ENCODE results near the gene ITPKB.

Gene ITPKB

GRCh38 chr1:226704169-226704937 lies 34.7 kb downstream of the ITPKB start:
- DNase-seq (ENCODE audit: low spot score) = no peak

DNA sequence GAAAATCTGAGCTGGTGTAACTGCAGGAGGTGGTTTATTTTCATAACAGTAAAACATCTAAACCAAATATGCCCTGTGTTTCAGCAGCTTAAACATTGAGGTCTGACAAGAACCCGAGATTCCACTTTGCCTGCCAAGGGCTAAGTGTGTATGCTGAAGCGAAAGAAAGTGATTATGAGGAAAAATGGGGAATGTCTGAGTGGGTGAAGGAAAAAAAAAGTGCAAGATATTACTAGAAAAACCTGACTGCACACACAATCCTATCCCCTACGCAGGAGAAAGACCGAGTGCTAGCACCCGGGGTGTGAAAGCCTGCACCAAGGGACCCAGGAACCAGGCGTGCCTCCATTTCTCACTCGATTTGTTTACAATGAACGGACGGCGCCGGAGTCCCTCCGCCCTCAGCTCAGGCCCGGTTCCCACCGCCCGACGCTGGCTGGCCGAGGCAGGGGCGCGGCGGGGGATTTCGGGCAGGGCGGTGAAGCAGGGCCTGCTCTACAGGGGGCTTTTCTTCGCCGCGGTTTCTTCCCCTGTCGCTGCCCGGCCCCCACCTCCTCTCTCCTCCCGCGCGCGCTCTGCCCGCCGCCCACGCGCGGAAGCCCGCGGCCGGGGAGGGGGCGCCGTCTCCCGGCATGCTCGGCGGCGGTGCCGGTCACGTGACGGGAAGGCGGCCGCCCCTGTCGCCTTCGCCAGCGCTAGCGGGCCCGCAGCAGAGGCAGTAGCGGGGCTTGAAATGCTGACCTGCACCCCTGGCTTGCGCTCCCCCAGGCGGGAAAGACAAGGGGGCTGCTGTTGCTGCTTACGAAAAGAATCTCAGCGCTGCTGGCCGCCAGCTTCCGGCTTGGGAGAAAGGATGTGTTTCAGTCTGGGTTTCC lies 35.9 kb downstream of the ITPKB start:
- DNase-seq (ENCODE audit: low spot score) = peak; percentile 90

- no peak for DNase-seq (ENCODE audit: low spot score)
These were observed 36.6 kb downstream of the ITPKB start for GRCh38 chr1:226702318-226702956.

DNA sequence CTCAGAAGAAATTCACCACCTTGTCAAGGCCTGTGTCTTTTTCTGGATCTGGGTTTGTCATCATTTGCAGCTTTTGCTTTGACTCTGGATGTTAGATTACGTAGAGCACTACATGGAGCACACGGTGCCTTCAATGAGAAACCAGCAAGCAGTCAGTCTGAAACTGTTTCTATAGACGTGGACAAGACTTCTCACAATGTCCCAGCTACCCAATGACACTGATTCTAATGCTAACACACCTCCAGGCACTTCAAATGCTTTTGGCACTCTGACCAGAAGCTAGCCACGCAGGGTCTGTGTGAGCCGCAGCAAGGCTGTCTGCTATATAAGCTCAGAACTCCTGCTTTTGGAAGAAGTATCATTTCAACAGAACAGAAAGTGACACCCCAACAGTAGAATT lies 38.2 kb downstream of the ITPKB start:
- DNase-seq (ENCODE audit: low spot score) = no peak

GRCh38 chr1:226699166-226699565 lies 39.9 kb downstream of the ITPKB start:
- no peak for DNase-seq (ENCODE audit: low spot score)

DNA sequence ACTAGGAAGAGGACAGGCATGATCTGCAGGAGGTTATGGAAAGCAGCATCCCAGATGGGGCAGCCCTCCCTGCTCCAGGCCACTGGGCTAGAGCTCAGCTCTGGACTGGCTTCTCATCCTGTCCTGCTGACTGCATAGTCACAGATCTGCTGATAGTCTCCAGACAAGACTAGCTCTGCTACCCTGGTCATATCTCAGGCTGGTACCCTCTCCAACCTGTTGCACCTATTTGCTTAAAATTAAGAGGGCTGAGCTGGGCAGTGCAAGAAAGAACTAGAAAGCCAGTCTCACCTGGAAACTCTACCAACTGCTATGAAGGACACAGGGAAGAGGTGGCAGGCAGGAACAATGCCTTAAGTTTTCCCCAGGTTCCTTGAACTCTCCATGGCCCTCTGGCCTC lies 40.4 kb downstream of the ITPKB start:
- no peak for DNase-seq (ENCODE audit: low spot score)

GRCh38 chr1:226697929-226698544 lies 41.0 kb downstream of the ITPKB start:
- no peak for DNase-seq (ENCODE audit: low spot score)

GRCh38 chr1:226697151-226697928 lies 41.7 kb downstream of the ITPKB start:
- no peak for DNase-seq (ENCODE audit: low spot score)

- no peak for DNase-seq (ENCODE audit: low spot score)
These were observed 42.5 kb downstream of the ITPKB start for GRCh38 chr1:226696547-226696946.

- no peak for DNase-seq (ENCODE audit: low spot score)
These were observed 43.7 kb downstream of the ITPKB start for GRCh38 chr1:226695335-226695900.

- DNase-seq (ENCODE audit: low spot score) = no peak
These were observed 46.3 kb downstream of the ITPKB start for GRCh38 chr1:226692823-226693222.

- no peak for DNase-seq (ENCODE audit: low spot score)
These were observed 46.9 kb downstream of the ITPKB start for GRCh38 chr1:226692051-226692792.

DNA sequence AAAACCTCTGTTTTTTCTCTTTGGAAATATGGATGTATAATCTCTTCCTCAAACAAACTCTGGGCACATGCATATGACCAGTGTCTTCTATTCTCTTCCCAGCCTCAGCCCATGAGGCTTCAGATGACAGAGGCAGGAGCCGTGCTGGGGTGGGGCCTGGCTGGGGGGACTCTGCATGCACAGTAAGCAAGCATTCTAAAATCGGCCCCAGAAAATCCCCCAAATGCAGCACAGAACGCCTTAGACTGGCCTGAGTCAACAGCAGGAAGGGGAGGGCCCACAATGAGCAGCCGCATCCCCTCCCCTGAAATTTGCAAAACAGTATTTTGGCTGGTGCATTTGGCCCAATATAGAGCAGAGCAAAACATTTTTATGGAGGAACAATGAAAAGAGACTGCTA lies 47.8 kb downstream of the ITPKB start:
- no peak for DNase-seq (ENCODE audit: low spot score)

DNA sequence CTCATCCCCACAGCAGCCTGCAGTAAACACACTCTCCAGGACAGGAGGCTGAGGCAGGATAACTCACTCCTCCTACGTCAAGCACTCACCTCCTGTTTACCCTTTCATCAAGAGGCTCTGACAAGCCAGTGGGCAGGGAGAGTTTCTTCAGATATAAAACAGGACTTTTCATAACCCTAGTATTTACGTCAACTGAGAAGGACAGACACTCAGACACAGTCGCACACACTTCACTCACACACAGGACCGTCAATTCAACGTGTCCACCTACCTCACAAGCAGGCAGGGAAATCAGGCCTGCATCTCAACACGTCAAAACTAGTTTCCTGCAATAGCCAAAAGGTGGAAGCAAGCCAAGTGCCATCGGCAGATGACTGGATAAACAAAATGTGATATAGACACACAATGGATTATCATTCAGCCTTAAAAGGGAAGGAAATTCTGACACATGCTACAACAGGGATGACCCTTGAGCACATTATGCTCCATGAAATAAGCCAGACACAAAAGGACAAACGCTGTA lies 48.6 kb downstream of the ITPKB start:
- DNase-seq (ENCODE audit: low spot score) = no peak

GRCh38 chr1:226688808-226689207 lies 50.3 kb downstream of the ITPKB start:
- DNase-seq (ENCODE audit: low spot score) = no peak

- DNase-seq (ENCODE audit: low spot score) = no peak
These were observed 50.9 kb downstream of the ITPKB start for GRCh38 chr1:226688056-226688748.

DNA sequence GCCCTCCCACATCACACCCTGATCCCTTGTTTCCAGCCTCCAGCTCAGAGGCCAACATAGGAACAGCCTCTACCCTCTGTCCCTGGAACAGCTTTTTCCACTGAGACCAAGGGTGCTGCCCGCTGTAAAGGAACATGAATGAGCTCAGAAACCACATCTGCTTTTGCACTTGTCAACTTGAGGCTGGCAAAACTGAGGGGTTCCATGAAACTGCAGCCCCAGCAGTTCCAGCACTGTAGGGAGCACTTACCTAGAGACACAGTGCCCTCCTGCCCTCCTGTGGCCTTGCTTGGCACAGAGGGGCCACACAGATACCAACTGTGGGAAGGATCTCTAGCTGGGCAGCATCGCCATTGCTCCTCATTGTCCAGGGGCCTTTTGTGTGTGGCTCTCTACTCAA lies 51.7 kb downstream of the ITPKB start:
- no peak for DNase-seq (ENCODE audit: low spot score)

DNA sequence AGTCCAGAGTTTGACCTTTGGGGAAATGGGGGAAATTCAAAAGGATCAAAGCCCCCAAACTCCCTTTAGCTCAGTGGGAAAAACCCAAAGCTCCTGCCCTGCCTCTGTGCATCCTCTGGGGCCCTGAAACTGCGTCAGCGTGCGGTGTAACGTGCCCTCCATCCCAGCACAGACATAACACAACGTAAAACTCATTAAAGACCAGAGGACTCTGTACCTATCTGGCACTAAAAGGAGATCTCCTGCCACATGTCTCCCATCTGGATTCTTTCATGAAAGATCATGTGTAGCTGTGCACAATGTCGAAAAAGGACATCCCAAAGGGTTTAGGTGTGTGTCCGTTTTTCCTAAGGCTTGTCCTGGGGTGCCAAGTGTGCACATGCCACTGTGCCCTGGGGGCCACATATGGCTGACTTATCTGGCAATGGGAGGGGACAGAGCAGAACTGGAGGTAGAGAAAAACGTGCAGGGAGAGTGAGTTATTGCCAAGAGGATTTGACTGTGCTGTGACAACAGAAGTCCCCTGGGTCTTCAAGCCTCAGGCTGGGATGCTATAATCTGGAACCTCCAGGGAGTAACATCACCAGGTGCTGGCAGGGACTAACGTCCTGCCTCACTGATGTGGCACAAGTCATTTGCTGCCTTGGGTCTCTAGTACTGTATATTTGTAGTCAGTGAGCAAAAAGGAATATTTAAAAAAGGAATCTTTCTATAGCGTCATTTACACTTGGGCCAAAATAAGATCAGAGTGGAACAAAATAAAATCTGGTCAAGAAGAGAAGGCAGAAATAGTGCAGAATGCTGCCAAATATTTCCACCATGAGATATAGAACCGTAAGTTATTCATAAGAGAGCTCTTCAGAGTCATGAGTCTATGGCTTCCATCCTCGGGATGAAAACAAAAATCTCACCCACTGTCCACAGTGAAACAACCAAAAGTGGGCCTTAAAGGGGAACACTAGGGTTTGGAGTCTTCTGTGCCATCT lies 52.3 kb downstream of the ITPKB start:
- no peak for DNase-seq (ENCODE audit: low spot score)

All from left forelimb (tissue), 1 donor.